HCT116 (cell line): ENCODE results near the gene PPP2R1B. TPM values are rescaled to one million over a fixed set of nuclear protein-coding genes. Genes with fewer than 3 reads are reported as not detected.

ENCODE experiments used
- ATAC-seq: fragments of 200-7000 bp; cut with Tn5 transposase; 2 replicates; pipeline ENCODE4 v1.9.1; 2020; ENCODE audit warnings: mild to moderate bottlenecking, moderate library complexity
- BruUV-seq: library from RNA; stranded (reverse); fragments of 400-500 nt; replicated peaks from 2 replicates; lab custom pipeline; 2021; lab: Mats Ljungman, UMichigan
- CTCF ChIA-PET: fragments of 300-600 bp; sonication (Branson Sonifier 250); formaldehyde crosslinking; loops from one replicate; lab custom pipeline; 2021; ENCODE audit warnings: antibody characterized with exemption; lab: Charles Lee
- POLR2A ChIA-PET: fragments of 300-600, 350-600 bp; sonication (Branson Sonifier 250); formaldehyde crosslinking; loops from one replicate; lab custom pipeline; 2021; ENCODE audit warnings: antibody characterized with exemption; lab: Charles Lee
- RAD21 ChIA-PET, 2 experiments: fragments of 300-600 bp; sonication (Branson Sonifier 250); formaldehyde crosslinking; loops; one replicate each; lab custom pipeline; 2023; ENCODE audit warnings: low total read pairs in 2 of 2; ENCODE audit not compliant: uncharacterized antibody in 2 of 2, unreplicated experiment in 2 of 2, low non-redundant PET in 1 of 2; lab: Charles Lee
- DNase-seq: peaks from one replicate; pipeline ENCODE4 v3.0.0-alpha.2; 2010; ENCODE audit warnings: low read depth, low spot score
- H2AFZ ChIP-seq: fragments of 200-600 bp; shearing (Covaris generic), sonication (generic); 2 replicates; pipeline ENCODE4 v1.6.1; 2017; ENCODE audit warnings: low read depth, mixed run types, mixed read lengths, antibody characterized with exemption, low read length; ENCODE audit not compliant: poor library complexity, severe bottlenecking
- H3K27ac ChIP-seq: 2 replicates; pipeline ENCODE4 v1.5.1; 2012; ENCODE audit warnings: low read depth, low read length
- H3K27me3 ChIP-seq: fragments of 200-600 bp; sonication (generic); 2 replicates; pipeline ENCODE4 v1.6.1; 2016; ENCODE audit warnings: mixed run types, low read length, mixed read lengths; ENCODE audit not compliant: insufficient read depth
- H3K36me3 ChIP-seq, 2 experiments: fragments of 200-500 bp in 1 of 2; fragments of 200-600 bp in 1 of 2; sonication (Bioruptor generic) in 1 of 2; sonication (generic) in 1 of 2; 2 replicates each; pipeline versions ENCODE4 v1.5.1 to v1.6.1; 2014 to 2016; ENCODE audit warnings: low read length in 2 of 2, inconsistent platforms in 1 of 2, mixed read lengths in 1 of 2, mixed run types in 1 of 2; ENCODE audit not compliant: insufficient read depth in 2 of 2, control insufficient read depth in 1 of 2
- H3K4me1 ChIP-seq, 2 experiments: fragments of 200-600 bp in 1 of 2; sonication (generic) in 1 of 2; 2 replicates each; pipeline versions ENCODE4 v1.5.1 to v1.6.1; 2012 to 2017; ENCODE audit warnings: low read length in 2 of 2, inconsistent platforms in 1 of 2, mild to moderate bottlenecking in 1 of 2, mixed read lengths in 1 of 2, mixed run types in 1 of 2, moderate library complexity in 1 of 2; ENCODE audit not compliant: insufficient read depth in 2 of 2, control insufficient read depth in 1 of 2
- H3K4me2 ChIP-seq: fragments of 200-600 bp; sonication (generic); 2 replicates; pipeline ENCODE4 v1.6.1; 2017; ENCODE audit warnings: mixed run types, low read length, mixed read lengths
- H3K4me3 ChIP-seq, 2 experiments: fragments of 200-600 bp in 1 of 2; sonication (generic) in 1 of 2; replicated peaks in 1 of 2; 2 replicates each; pipeline ENCODE4 v1.5.1; 2011 to 2016; ENCODE audit warnings: low read length in 2 of 2, control low read depth in 1 of 2, low read depth in 1 of 2, mild to moderate bottlenecking in 1 of 2, mixed read lengths in 1 of 2, mixed run types in 1 of 2
- H3K79me2 ChIP-seq: fragments of 200-600 bp; sonication (generic); 2 replicates; pipeline ENCODE4 v1.6.1; 2017; ENCODE audit warnings: mild to moderate bottlenecking, mixed run types, low read length, moderate library complexity, mixed read lengths; ENCODE audit not compliant: insufficient read depth
- H3K9ac ChIP-seq: fragments of 200-600 bp; sonication (generic); 2 replicates; pipeline ENCODE4 v1.6.1; 2016; ENCODE audit warnings: low read length, mixed read lengths
- H3K9me2 ChIP-seq: fragments of 200-600 bp; sonication (generic), shearing (Covaris generic); 2 replicates; pipeline ENCODE4 v1.6.1; 2017; ENCODE audit warnings: mixed run types, mild to moderate bottlenecking, moderate library complexity; ENCODE audit not compliant: insufficient read depth
- H3K9me3 ChIP-seq, 2 experiments: fragments of 200-500 bp in 1 of 2; fragments of 200-600 bp in 1 of 2; sonication (Bioruptor generic) in 1 of 2; sonication (generic) in 1 of 2; 2 replicates each; pipeline ENCODE4 v1.6.1; 2014 to 2017; ENCODE audit warnings: low read length in 2 of 2, mixed read lengths in 2 of 2, inconsistent platforms in 1 of 2, low read depth in 1 of 2, mild to moderate bottlenecking in 1 of 2, mixed run types in 1 of 2, moderate library complexity in 1 of 2; ENCODE audit not compliant: control insufficient read depth in 1 of 2, insufficient read depth in 1 of 2
- H4K20me1 ChIP-seq: fragments of 200-600 bp; sonication (generic), shearing (Covaris generic); 2 replicates; pipeline ENCODE4 v1.6.1; 2017; ENCODE audit warnings: mixed run types, mild to moderate bottlenecking, moderate library complexity; ENCODE audit not compliant: insufficient read depth
- ATF3 ChIP-seq: IDR thresholded peaks from 2 replicates; pipeline ENCODE4 v1.6.1; 2012
- CBX3 ChIP-seq: IDR thresholded peaks from 2 replicates; pipeline ENCODE4 v1.6.1; 2012; ENCODE audit warnings: low read depth
- CTCF ChIP-seq, 3 experiments: fragments of 200-600 bp in 1 of 3; sonication (generic) in 1 of 3; IDR thresholded peaks in 2 of 3; conservative IDR thresholded peaks in 1 of 3; 2 replicates each; pipeline ENCODE4 v1.5.1; 2012 to 2017; ENCODE audit warnings: low read depth in 2 of 3, low read length in 2 of 3, antibody characterized with exemption in 1 of 3, borderline replicate concordance in 1 of 3, control low read depth in 1 of 3, mild to moderate bottlenecking in 1 of 3, mixed read lengths in 1 of 3, mixed run types in 1 of 3, moderate library complexity in 1 of 3; ENCODE audit not compliant: insufficient read depth in 1 of 3
- EGR1 ChIP-seq: IDR thresholded peaks from 2 replicates; pipeline ENCODE4 v1.6.1; 2012; ENCODE audit warnings: low read depth
- EZH2phosphoT487 ChIP-seq: fragments of 200-600 bp; IDR thresholded peaks from 2 replicates; pipeline ENCODE4 v1.6.1; 2018; ENCODE audit warnings: antibody characterized with exemption, borderline replicate concordance
- FOSL1 ChIP-seq: IDR thresholded peaks from 2 replicates; pipeline ENCODE4 v1.6.1; 2012; ENCODE audit warnings: low read depth
- JUND ChIP-seq: IDR thresholded peaks from 2 replicates; pipeline ENCODE4 v1.6.1; 2012
- POLR2A ChIP-seq: IDR thresholded peaks from 2 replicates; pipeline ENCODE4 v1.7.0; 2011; ENCODE audit warnings: borderline replicate concordance; ENCODE audit not compliant: insufficient read depth, insufficient read length; ENCODE audit errors: extremely low read depth
- SP1 ChIP-seq: IDR thresholded peaks from 2 replicates; pipeline ENCODE4 v1.6.1; 2012; ENCODE audit warnings: low read depth
- TCF7L2 ChIP-seq: IDR thresholded peaks from 2 replicates; pipeline ENCODE4 v1.7.0; 2011; ENCODE audit warnings: borderline replicate concordance, inconsistent platforms; ENCODE audit not compliant: insufficient read depth, insufficient read length; ENCODE audit errors: extremely low read depth
- YY1 ChIP-seq: IDR thresholded peaks from 2 replicates; pipeline ENCODE4 v1.6.1; 2011; ENCODE audit warnings: low read length, low read depth, moderate library complexity, mild to moderate bottlenecking; ENCODE audit not compliant: insufficient replicate concordance; ENCODE audit errors: extremely low read depth
- ZNF274 ChIP-seq: fragments of 200-500 bp; sonication (Bioruptor generic); IDR thresholded peaks from 2 replicates; pipeline ENCODE4 v1.6.1; 2014; ENCODE audit warnings: mild to moderate bottlenecking, low read depth, low read length, inconsistent platforms
- intact Hi-C: fragments of 100-400 bp; cut with micrococcal nuclease; formaldehyde crosslinking; loops from 2 replicates; pipeline ENCODE4 v1.10.0; 2022
- total RNA-seq: library from RNA; stranded (reverse); gene quantifications from one replicate; pipeline ENCODE4 v1.2.1, GENCODE V29; 2021; ENCODE audit not compliant: unreplicated experiment
- TF ChIP-seq, protein P1 (sequence below): IDR thresholded peaks from 2 replicates; pipeline ENCODE4 v1.6.1; 2011; ENCODE audit warnings: mild to moderate bottlenecking, low read length, moderate library complexity; ENCODE audit not compliant: insufficient replicate concordance; ENCODE audit errors: extremely low read depth
- TF ChIP-seq, protein P2 (sequence below): IDR thresholded peaks from 2 replicates; pipeline ENCODE4 v1.6.1; 2012

PPP2R1B gene
- total RNA-seq, 1 experiment from 2014 or later = 24.9 TPM

DNA sequence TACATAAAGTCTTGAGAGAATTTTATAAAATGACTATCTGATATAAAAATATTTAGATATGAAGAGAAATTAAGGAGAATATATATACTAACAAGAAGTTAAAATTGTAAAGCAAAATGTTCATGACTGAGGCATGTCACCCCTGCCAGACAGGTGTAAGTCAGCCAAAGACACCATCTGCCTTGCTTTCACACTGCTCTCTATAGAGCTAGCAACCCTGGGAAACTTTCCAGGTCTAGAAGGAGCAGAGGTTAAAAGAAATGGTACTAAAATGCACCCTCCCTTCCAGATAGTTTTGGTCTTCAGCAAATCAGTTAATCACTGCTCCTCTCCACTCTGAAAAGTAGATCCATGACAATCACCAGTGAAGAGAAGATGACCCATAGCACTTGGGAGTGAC lies 16.5 kb downstream of the PPP2R1B start:
- DNase-seq (no peak), ATAC-seq (no peak)
- no peak overlapping the region for H3K27ac ChIP-seq
- RAD21 ChIA-PET = no interaction called here
- H3K4me1 ChIP-seq = peaks cover 0 to 13% of the 10 kb centered on the region in 2 experiments; a peak in 2 of 4 replicates
- no peak for TF ChIP-seq TCF7L2
- TF ChIP-seq, protein P1, sequence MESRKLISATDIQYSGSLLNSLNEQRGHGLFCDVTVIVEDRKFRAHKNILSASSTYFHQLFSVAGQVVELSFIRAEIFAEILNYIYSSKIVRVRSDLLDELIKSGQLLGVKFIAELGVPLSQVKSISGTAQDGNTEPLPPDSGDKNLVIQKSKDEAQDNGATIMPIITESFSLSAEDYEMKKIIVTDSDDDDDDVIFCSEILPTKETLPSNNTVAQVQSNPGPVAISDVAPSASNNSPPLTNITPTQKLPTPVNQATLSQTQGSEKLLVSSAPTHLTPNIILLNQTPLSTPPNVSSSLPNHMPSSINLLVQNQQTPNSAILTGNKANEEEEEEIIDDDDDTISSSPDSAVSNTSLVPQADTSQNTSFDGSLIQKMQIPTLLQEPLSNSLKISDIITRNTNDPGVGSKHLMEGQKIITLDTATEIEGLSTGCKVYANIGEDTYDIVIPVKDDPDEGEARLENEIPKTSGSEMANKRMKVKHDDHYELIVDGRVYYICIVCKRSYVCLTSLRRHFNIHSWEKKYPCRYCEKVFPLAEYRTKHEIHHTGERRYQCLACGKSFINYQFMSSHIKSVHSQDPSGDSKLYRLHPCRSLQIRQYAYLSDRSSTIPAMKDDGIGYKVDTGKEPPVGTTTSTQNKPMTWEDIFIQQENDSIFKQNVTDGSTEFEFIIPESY = no peak
- TF ChIP-seq YY1 = no peak
- no peak for TF ChIP-seq FOSL1
- TF ChIP-seq EGR1 = no peak
- no peak for TF ChIP-seq ATF3
- no peak for TF ChIP-seq SP1
- TF ChIP-seq CBX3 = no peak
- no peak for TF ChIP-seq ZNF274
- TF ChIP-seq, protein P2, sequence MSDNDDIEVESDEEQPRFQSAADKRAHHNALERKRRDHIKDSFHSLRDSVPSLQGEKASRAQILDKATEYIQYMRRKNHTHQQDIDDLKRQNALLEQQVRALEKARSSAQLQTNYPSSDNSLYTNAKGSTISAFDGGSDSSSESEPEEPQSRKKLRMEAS = no peak
- TF ChIP-seq POLR2A = no peak
- no peak for TF ChIP-seq EZH2phosphoT487
- no peak for TF ChIP-seq JUND
- no peak for TF ChIP-seq CTCF (IDR thresholded peaks at IDR 0.05 in 2 of 3, conservative IDR thresholded peaks at IDR 0.05 in 1 of 3; ENCODE audit: borderline replicate concordance in 1 of 3, insufficient read depth in 1 of 3, low read depth in 2 of 3, low read length in 2 of 3)
- TF ChIP-seq, all 23 proteins: peak for 0
- intact Hi-C loops = no loop called here
- BruUV-seq = no TSS peak
- Histone ChIP-seq H2AFZ (no peak overlapping the region), H3K9ac (no peak overlapping the region), H3K4me2 (no peak overlapping the region), H3K27me3 (no peaks in the 10 kb centered on the region), H4K20me1 (no peaks in the 10 kb centered on the region), H3K9me3 (no peaks in the 10 kb centered on the region), H3K9me2 (no peaks in the 10 kb centered on the region), H3K36me3 (peaks cover 15 to 34% of the 10 kb centered on the region in 2 experiments), H3K79me2 (no peaks in the 10 kb centered on the region), H3K4me3 (no peak overlapping the region)
- ChIA-PET CTCF (no interaction called here), POLR2A (no interaction called here)
